ENCODE measurements around the gene AAMDC.
"Not testable (repeated sequence)": the region's sequence is repeated elsewhere in the genome, so short reads cannot be mapped to it uniquely, and the experiment has no call there.

The AAMDC gene

DNA sequence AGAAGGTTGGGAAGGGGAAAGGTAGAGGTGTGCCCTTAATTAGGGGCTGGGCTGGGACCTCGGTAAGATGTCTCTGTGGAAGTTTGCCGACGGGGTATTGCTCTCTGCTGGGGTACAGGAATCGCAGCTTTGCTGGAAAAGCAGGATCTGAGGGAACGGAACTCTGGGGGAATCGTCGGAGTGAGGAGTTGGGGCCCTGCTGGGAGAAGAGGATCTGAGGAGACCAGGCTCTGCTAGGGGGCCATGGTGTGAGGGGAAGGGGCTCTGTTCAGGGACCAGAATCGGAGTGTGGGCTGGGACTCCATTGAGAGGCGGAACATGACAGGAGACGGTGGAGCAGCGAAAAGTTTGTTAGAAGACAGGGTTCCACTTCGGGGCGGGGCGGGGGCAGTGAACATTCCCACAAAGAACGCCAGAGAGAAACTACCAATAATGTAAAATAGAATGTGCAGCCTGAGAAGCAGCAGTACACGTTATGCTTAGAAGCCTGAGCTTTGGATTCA, 456 bp downstream of the AAMDC start:
- no peaks in the 10 kb centered on the region for H3K27me3 Mint-ChIP-seq (ENCODE audit: low read depth)
- peak overlapping the region; percentile 97 to 99 (median 99) for H3K4me3 Mint-ChIP-seq
- TF ChIP-seq, protein P1, sequence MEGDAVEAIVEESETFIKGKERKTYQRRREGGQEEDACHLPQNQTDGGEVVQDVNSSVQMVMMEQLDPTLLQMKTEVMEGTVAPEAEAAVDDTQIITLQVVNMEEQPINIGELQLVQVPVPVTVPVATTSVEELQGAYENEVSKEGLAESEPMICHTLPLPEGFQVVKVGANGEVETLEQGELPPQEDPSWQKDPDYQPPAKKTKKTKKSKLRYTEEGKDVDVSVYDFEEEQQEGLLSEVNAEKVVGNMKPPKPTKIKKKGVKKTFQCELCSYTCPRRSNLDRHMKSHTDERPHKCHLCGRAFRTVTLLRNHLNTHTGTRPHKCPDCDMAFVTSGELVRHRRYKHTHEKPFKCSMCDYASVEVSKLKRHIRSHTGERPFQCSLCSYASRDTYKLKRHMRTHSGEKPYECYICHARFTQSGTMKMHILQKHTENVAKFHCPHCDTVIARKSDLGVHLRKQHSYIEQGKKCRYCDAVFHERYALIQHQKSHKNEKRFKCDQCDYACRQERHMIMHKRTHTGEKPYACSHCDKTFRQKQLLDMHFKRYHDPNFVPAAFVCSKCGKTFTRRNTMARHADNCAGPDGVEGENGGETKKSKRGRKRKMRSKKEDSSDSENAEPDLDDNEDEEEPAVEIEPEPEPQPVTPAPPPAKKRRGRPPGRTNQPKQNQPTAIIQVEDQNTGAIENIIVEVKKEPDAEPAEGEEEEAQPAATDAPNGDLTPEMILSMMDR (IDR thresholded peaks at IDR 0.05; ENCODE audit: unreplicated experiment in 3 of 3) = no peak
- peaks cover 21% of the 10 kb centered on the region for H3K4me1 Mint-ChIP-seq
- H3K9me3 Mint-ChIP-seq = peaks cover under 1% of the 10 kb centered on the region
- peak overlapping the region; percentile 78 to 96 (median 93) for H3K27ac Mint-ChIP-seq
- peaks cover 5% of the 10 kb centered on the region for H3K36me3 Mint-ChIP-seq (ENCODE audit: low read depth)

DNA sequence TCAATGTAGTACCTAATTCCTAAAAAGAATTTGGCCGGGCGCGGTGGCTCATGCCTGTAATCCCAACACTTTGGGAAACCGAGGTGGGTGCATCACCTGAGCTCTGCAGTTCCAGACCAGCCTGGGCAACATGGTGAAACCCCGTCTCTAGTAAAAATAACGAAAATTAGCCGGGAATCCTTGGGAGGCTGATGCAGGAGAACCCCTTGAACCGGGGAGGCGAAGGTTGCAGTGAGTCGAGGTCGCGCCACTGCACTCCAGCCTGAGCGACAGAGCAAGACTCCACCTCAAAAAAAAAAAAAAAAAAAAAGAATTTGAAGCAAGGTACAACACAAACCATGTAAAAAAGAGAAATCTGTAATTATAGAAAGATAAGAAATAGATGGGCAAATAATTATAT, 1.2 kb downstream of the AAMDC start:
- Mint-ChIP-seq H3K4me3 (peak overlapping the region in 2 of 3 experiments; percentile 45 to 99), H3K27ac (peak overlapping the region in 1 of 3 experiments; percentile 78), H3K4me1 (peaks cover 21% of the 10 kb centered on the region)
- not testable (repeated sequence) for H3K9me3 Mint-ChIP-seq; H3K36me3 Mint-ChIP-seq (ENCODE audit: low read depth); H3K27me3 Mint-ChIP-seq (ENCODE audit: low read depth)

DNA sequence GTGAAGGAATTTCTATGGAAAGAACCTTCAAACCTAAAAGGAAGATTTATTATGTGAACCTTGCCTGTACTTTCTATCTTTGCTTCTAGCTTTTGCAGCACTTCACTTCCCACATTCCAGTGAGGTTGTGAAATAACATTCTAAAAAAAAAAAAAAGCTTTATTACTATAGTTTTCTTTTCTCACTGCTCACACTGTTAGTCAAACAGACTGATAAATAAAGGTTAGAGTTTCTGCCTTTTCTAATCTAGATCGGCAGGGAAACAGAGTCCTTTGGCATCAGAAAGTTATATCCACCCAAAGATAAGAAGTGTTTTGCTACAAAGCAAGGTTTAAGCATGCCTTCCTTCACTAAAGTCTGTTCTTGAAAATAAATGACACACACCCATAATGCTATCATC, 2.8 kb downstream of the AAMDC start:
- H3K27me3 Mint-ChIP-seq (ENCODE audit: low read depth) = no peaks in the 10 kb centered on the region
- TF ChIP-seq, protein P1 (IDR thresholded peaks at IDR 0.05; ENCODE audit: unreplicated experiment in 3 of 3) = no peak
- H3K9me3 Mint-ChIP-seq = peaks cover 4% of the 10 kb centered on the region
- H3K36me3 Mint-ChIP-seq (ENCODE audit: low read depth) = peaks cover 10% of the 10 kb centered on the region
- H3K4me3 Mint-ChIP-seq = peak overlapping the region; percentile 12 to 74 (median 53)
- H3K4me1 Mint-ChIP-seq = peaks cover 21% of the 10 kb centered on the region
- peak overlapping the region; percentile 33 to 80 (median 75) for H3K27ac Mint-ChIP-seq

DNA sequence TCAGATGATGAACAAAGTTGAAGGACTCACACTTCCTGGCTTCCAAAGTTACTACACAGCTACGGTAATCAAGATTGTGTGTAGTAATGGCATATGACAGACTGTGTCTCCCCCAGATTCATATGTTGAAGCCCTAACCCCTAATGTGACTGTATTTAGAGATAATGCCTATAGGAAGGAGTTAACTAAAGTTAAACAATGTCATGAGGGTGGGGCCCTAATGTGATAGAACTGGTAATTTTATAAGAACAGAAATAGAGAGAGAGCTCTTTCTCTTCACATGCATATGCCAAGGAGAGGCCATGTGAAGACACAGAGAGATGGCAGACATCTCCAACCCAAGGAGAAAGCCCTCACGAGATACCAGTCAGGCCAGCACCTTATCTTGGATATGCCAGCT, 8.0 kb downstream of the AAMDC start:
- H3K9me3 Mint-ChIP-seq = peaks cover 28% of the 10 kb centered on the region
- peaks cover 9% of the 10 kb centered on the region for H3K4me1 Mint-ChIP-seq
- no peak overlapping the region for H3K27ac Mint-ChIP-seq
- TF ChIP-seq, protein P1 (IDR thresholded peaks at IDR 0.05; ENCODE audit: unreplicated experiment in 3 of 3) = no peak
- peaks cover 42% of the 10 kb centered on the region for H3K36me3 Mint-ChIP-seq (ENCODE audit: low read depth)
- no peak overlapping the region for H3K4me3 Mint-ChIP-seq
- no peaks in the 10 kb centered on the region for H3K27me3 Mint-ChIP-seq (ENCODE audit: low read depth)

DNA sequence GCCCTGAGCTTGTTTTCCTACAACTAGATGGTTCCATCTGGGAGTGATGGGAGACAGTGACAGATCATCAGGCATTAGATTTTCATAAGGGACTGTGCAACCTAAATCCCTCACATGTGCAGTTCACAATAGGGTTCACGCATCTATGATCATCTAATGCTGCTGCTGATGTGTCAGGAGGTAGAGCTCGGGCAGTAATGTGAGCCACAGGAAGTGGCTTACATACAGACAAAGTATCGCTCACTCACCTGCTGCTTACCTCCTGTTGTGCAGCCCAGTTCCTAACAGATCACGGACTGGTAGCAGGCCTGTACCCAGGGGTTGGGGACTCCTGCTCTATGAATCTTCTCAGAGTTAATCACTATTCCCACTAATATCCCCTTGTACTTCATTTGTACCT, 12.4 kb downstream of the AAMDC start:
- H3K4me1 Mint-ChIP-seq = no peaks in the 10 kb centered on the region

DNA sequence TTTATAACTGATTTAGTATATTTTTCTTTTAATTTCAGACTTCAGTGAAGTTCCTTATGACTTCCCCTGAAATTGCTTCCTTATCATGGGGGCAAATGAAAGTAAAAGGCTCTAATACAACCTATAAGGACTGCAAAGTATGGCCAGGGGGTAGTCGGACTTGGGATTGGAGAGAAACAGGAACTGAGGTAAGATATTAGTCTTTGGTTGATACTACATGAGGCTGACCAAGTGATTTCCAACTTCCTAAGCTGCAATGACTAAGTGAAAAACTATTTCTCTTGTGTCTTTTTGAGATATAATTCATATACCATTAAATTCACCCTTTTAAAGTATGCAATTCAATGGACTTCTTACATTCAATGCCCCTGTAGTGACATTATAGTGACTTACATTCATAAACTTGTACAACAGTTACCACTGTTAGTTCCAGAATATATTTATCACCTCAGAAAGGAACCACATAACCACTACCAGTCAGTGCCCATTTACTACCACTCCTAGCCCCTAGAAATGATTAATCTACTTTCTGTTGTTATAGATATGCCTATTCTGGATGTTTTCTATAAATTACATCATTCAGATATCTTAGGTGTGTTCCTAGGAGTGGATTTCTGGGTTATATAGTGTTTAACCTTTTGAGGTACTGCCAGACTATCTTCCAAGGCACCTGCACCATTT, 21.6 kb downstream of the AAMDC start:
- Mint-ChIP-seq H3K27ac (no peak overlapping the region), H3K27me3 (ENCODE audit: low read depth) (no peaks in the 10 kb centered on the region), H3K36me3 (ENCODE audit: low read depth) (peaks cover 84% of the 10 kb centered on the region), H3K4me3 (no peak overlapping the region), H3K4me1 (no peaks in the 10 kb centered on the region), H3K9me3 (peaks cover 31% of the 10 kb centered on the region)
- TF ChIP-seq, protein P1 (IDR thresholded peaks at IDR 0.05; ENCODE audit: unreplicated experiment in 3 of 3) = no peak

More for the DNA sequence above, 12.4 kb downstream of the AAMDC start:
- H3K27ac Mint-ChIP-seq = no peak overlapping the region
- peaks cover 3% of the 10 kb centered on the region for H3K27me3 Mint-ChIP-seq (ENCODE audit: low read depth)
- TF ChIP-seq, protein P1 (IDR thresholded peaks at IDR 0.05; ENCODE audit: unreplicated experiment in 3 of 3) = no peak
- no peak overlapping the region for H3K4me3 Mint-ChIP-seq
- H3K9me3 Mint-ChIP-seq = peaks cover 38% of the 10 kb centered on the region
- peaks cover 62% of the 10 kb centered on the region for H3K36me3 Mint-ChIP-seq (ENCODE audit: low read depth)

DNA sequence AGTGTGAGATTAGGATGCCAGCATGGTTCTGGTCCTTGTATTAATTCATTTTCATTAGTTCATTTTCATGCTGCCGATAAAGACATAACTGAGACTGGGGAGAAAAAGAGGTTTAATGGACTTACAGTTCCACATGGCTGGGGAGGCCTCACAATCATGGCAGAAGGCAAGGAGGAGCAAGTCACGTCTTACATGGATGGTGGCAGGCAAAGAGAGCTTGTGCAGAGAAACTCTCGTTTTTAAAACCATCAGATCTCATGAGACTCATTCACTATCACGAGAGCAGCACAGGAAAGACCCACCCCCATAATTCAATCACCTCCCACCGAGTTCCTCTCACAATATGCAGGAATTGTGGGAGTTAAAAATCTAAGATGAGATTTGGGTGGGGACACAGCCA, 22.8 kb downstream of the AAMDC start:
- H3K4me1 Mint-ChIP-seq, H3K4me3 Mint-ChIP-seq: not testable (repeated sequence)
- peaks cover 31% of the 10 kb centered on the region for H3K9me3 Mint-ChIP-seq

More for the DNA sequence above, 22.8 kb downstream of the AAMDC start:
- H3K36me3 Mint-ChIP-seq (ENCODE audit: low read depth) = peaks cover 92% of the 10 kb centered on the region
- H3K27ac Mint-ChIP-seq; H3K27me3 Mint-ChIP-seq (ENCODE audit: low read depth): not testable (repeated sequence)

Data from nephron (organoid).